Endothelial cell of umbilical vein (primary cell): ENCODE data around the gene RAP1GDS1. TPM values are rescaled to one million over a fixed set of nuclear protein-coding genes. Genes with fewer than 3 reads are reported as not detected.

ENCODE experiments used
- BruUV-seq: library from RNA; stranded (reverse); fragments of 400-500 nt; replicated peaks from 2 replicates; lab custom pipeline; 2021; lab: Mats Ljungman, UMichigan
- CTCF ChIA-PET: fragments of 300-600, 350-600 bp; sonication (Branson Sonifier 250); formaldehyde crosslinking; loops from one replicate; lab custom pipeline; 2021; ENCODE audit warnings: antibody characterized with exemption, inconsistent platforms; lab: Charles Lee
- POLR2A ChIA-PET: fragments of 300-600, 350-600 bp; sonication (Branson Sonifier 250); formaldehyde crosslinking; loops from one replicate; lab custom pipeline; 2021; ENCODE audit warnings: antibody characterized with exemption, inconsistent platforms; lab: Charles Lee
- DNase-seq: peaks from one replicate; pipeline ENCODE4 v3.0.0-alpha.2; 2011; ENCODE audit warnings: low read depth, low spot score
- FAIRE-seq: peaks from 2 replicates; lab custom pipeline; 2011; peaks lifted over from hg19 to GRCh38; lab: Jason Lieb, UNC
- H2AFZ ChIP-seq: 2 replicates; pipeline ENCODE4 v1.6.0; 2012; ENCODE audit warnings: low read depth, low read length, control low read depth, inconsistent platforms
- H3K27ac ChIP-seq: 2 replicates; pipeline ENCODE4 v1.5.1; 2011; ENCODE audit warnings: low read depth, mild to moderate bottlenecking, control low read depth, low read length, moderate library complexity; ENCODE audit not compliant: insufficient read depth
- H3K27me3 ChIP-seq, 2 experiments: 2 replicates each; pipeline versions ENCODE4 v1.6.0 to v1.6.1; 2011; ENCODE audit warnings: low read length in 2 of 2, mixed read lengths in 1 of 2; ENCODE audit not compliant: control insufficient read depth in 2 of 2, insufficient read depth in 2 of 2
- H3K36me3 ChIP-seq, 2 experiments: 2 replicates in 1 of 2; 3 replicates in 1 of 2; pipeline ENCODE4 v1.5.1; 2011; ENCODE audit warnings: low read length in 2 of 2, mild to moderate bottlenecking in 1 of 2, moderate library complexity in 1 of 2; ENCODE audit not compliant: control insufficient read depth in 2 of 2, insufficient read depth in 2 of 2; ENCODE audit errors: extremely low read depth in 1 of 2
- H3K4me1 ChIP-seq: 3 replicates; pipeline ENCODE4 v1.5.1; 2011; ENCODE audit warnings: mild to moderate bottlenecking, low read length; ENCODE audit not compliant: control insufficient read depth, insufficient read depth; ENCODE audit errors: extremely low read depth
- H3K4me2 ChIP-seq: 2 replicates; pipeline ENCODE4 v1.6.1; 2011; ENCODE audit warnings: low read length, control low read depth, mixed read lengths; ENCODE audit not compliant: insufficient read depth
- H3K4me3 ChIP-seq, 3 experiments: fragments of 200-600 bp in 1 of 3; sonication (generic), shearing (Covaris generic) in 1 of 3; replicated peaks in 1 of 3; 2 replicates each; pipeline ENCODE4 v1.5.1; 2011 to 2016; ENCODE audit warnings: control low read depth in 3 of 3, low read length in 3 of 3, mild to moderate bottlenecking in 2 of 3, inconsistent platforms in 1 of 3, low read depth in 1 of 3, moderate library complexity in 1 of 3; ENCODE audit not compliant: insufficient read depth in 1 of 3
- H3K79me2 ChIP-seq: 2 replicates; pipeline ENCODE4 v1.6.0; 2012; ENCODE audit warnings: low read length, inconsistent platforms; ENCODE audit not compliant: control insufficient read depth, insufficient read depth
- H3K9ac ChIP-seq: replicated peaks from 2 replicates; pipeline ENCODE3; 2011; ENCODE audit warnings: low read length, control low read depth; ENCODE audit not compliant: insufficient read depth; ENCODE audit errors: extremely low read depth
- H3K9me1 ChIP-seq: replicated peaks from 3 replicates; pipeline ENCODE4 v1.6.0; 2011; ENCODE audit warnings: mild to moderate bottlenecking, low read length; ENCODE audit not compliant: control insufficient read depth, insufficient read depth; ENCODE audit errors: extremely low read depth
- H3K9me3 ChIP-seq: replicated peaks from 2 replicates; pipeline ENCODE4 v1.5.1; 2012; ENCODE audit warnings: low read length, inconsistent platforms; ENCODE audit not compliant: control insufficient read depth, insufficient read depth
- H4K20me1 ChIP-seq: replicated peaks from 2 replicates; pipeline ENCODE3; 2011; ENCODE audit warnings: mild to moderate bottlenecking, low read length; ENCODE audit not compliant: control insufficient read depth, insufficient read depth; ENCODE audit errors: extremely low read depth
- EZH2 ChIP-seq: IDR thresholded peaks from 2 replicates; pipeline ENCODE4 v1.6.1; 2012; ENCODE audit warnings: borderline replicate concordance, low read depth, mild to moderate bottlenecking, moderate library complexity, low read length, inconsistent platforms; ENCODE audit not compliant: severe bottlenecking
- FOS ChIP-seq: IDR thresholded peaks from 2 replicates; pipeline ENCODE4 v1.6.1; 2011; ENCODE audit warnings: mild to moderate bottlenecking, low read length, moderate library complexity, borderline replicate concordance; ENCODE audit not compliant: insufficient read depth
- GATA2 ChIP-seq: IDR thresholded peaks from 2 replicates; pipeline ENCODE4 v1.7.0; 2011; ENCODE audit warnings: low read depth, mild to moderate bottlenecking, moderate library complexity, mixed read lengths, low read length; ENCODE audit not compliant: insufficient read length, insufficient read depth
- JUN ChIP-seq: IDR thresholded peaks from 2 replicates; pipeline ENCODE4 v1.6.1; 2011; ENCODE audit warnings: borderline replicate concordance, low read depth; ENCODE audit not compliant: insufficient read length, insufficient read depth
- MYC ChIP-seq: IDR thresholded peaks from one replicate; pipeline ENCODE4 v1.6.1; 2011; ENCODE audit warnings: mild to moderate bottlenecking, low read depth, low read length
- POLR2A ChIP-seq: IDR thresholded peaks from 2 replicates; pipeline ENCODE4 v1.6.1; 2012; ENCODE audit warnings: low read depth, mild to moderate bottlenecking, control low read depth, low read length
- POLR2AphosphoS5 ChIP-seq: IDR thresholded peaks from 2 replicates; pipeline ENCODE4 v1.6.1; 2012; ENCODE audit warnings: low read depth, mild to moderate bottlenecking, control low read depth, low read length, moderate library complexity; ENCODE audit not compliant: insufficient read depth
- dilution Hi-C: fragments of 300-500 bp; cut with MboI; formaldehyde crosslinking; loops from one replicate; pipeline ENCODE4 v1.15.0; 2019; ENCODE audit warnings: low sequenced_read_pairs; ENCODE audit not compliant: extremely low pct_ligation_motif_present
- intact Hi-C: fragments of 100-400 bp; cut with micrococcal nuclease; formaldehyde crosslinking; loops from one replicate; pipeline ENCODE4 v1.10.0; 2022
- polyA plus RNA-seq, 4 experiments: library from polyadenylated mRNA; depleted of rRNA in 3 of 4; stranded (reverse) in 3 of 4; unstranded in 1 of 4; fragments of >200 nt; gene quantifications; 2 replicates each; pipeline versions ENCODE4 v1.2.1 to v1.2.3, GENCODE V29; 2011 to 2012; ENCODE audit warnings: missing spikeins in 1 of 4
- total RNA-seq: library from RNA; stranded (reverse); gene quantifications from 2 replicates; pipeline ENCODE4 v1.2.3, GENCODE V29; 2021
- TF ChIP-seq, protein P1 (sequence below): IDR thresholded peaks from 2 replicates; pipeline ENCODE4 v1.6.1; 2011; ENCODE audit not compliant: insufficient read depth, insufficient read length
- TF ChIP-seq, protein P2 (sequence below), 2 donors: IDR thresholded peaks; 1 replicate in 1 of 2; 2 replicates in 1 of 2; pipeline ENCODE4 v1.5.1; 2011; ENCODE audit warnings: low read length in 2 of 2, mild to moderate bottlenecking in 2 of 2, moderate library complexity in 2 of 2, control low read depth in 1 of 2, inconsistent platforms in 1 of 2, low read depth in 1 of 2; ENCODE audit not compliant: insufficient read depth in 1 of 2; ENCODE audit errors: extremely low read depth in 1 of 2

The RAP1GDS1 gene
- total and polyA plus RNA-seq, 2 donors (not counting 3 experiments of a cell fraction or from before 2014, with no cell fraction given), result 17.6 to 52.8 TPM

DNA sequence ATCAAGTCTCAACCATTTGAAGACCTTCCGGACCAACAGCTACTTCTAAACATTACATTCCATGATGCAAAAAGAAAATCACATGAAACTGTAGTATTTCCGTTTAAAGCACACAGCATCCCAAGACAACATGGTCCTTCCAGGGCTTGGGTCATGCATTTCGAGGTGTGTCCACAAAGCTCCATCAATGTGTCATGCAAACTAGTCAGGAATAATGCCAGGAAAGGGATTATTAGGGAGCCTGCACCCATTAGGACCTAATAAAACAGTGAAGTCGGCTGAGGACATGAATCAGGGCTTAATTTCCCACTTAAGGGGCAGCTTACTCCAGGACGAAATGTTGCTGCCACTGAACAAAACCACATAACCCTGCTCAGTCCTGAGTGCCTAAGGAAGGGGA is 219.4 kb downstream of the RAP1GDS1 start:
- no peaks in the 10 kb centered on the region for H3K9me3 ChIP-seq
- no peaks in the 10 kb centered on the region for H4K20me1 ChIP-seq
- H2AFZ ChIP-seq, result no peak overlapping the region
- H3K27me3 ChIP-seq, result no peaks in the 10 kb centered on the region
- H3K36me3 ChIP-seq, result peaks cover 0 to 13% of the 10 kb centered on the region in 2 experiments
- H3K9me1 ChIP-seq, result no peaks in the 10 kb centered on the region
- no peak for FAIRE-seq
- no peak overlapping the region for H3K9ac ChIP-seq
- no peak overlapping the region for H3K4me2 ChIP-seq
- no peaks in the 10 kb centered on the region for H3K79me2 ChIP-seq
- DNase-seq, result no peak
- TF ChIP-seq POLR2AphosphoS5 (no peak), EZH2 (no peak), GATA2 (no peak), POLR2A (no peak), FOS (no peak)
- TF ChIP-seq, protein P1, sequence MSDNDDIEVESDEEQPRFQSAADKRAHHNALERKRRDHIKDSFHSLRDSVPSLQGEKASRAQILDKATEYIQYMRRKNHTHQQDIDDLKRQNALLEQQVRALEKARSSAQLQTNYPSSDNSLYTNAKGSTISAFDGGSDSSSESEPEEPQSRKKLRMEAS, result no peak
- H3K4me3 ChIP-seq, result no peak overlapping the region
- BruUV-seq, result no TSS peak
- no peak overlapping the region for H3K27ac ChIP-seq
- CTCF ChIA-PET, result interaction anchor here (1.3 kb wide), 1 partner anchor 13 kb away, joined by 4 read pairs; no protein-coding TSS in a partner anchor
- dilution Hi-C loops (no loop called here), intact Hi-C loops (loop anchor here (5.0 kb wide), 2 partner anchors 42 to 147 kb away; no protein-coding TSS in a partner anchor)
- H3K4me1 ChIP-seq, result peaks cover 22% of the 10 kb centered on the region
- POLR2A ChIA-PET, result no interaction called here

DNA sequence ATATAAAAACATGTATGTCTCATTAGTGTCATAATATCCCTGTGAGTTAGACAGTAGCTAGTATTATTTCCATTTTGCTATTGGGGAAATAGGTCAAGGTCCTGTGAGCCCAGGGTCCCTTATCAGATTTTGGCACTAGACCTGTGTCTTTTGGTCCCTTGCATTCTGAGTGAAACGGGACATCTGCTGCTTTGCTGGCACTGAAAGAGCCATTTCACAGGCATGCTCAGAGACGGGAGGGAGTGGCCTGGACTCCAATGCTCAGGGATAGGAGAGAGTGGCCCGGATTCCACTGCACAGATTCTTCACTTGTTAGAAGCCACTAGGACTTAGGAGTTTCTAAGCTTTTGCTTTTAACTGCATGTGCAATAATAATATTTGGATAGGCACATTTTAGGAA is 220.0 kb downstream of the RAP1GDS1 start:
- H3K4me1 ChIP-seq, result peaks cover 22% of the 10 kb centered on the region
- H3K27ac ChIP-seq, result no peak overlapping the region
- ChIA-PET CTCF (interaction anchor here (1.3 kb wide), 1 partner anchor 14 kb away, joined by 4 read pairs; no protein-coding TSS in a partner anchor), POLR2A (no interaction called here)
- no peak overlapping the region for H2AFZ ChIP-seq
- H3K9me1 ChIP-seq, result no peaks in the 10 kb centered on the region
- no peak overlapping the region for H3K4me3 ChIP-seq
- H3K9ac ChIP-seq, result no peak overlapping the region
- no peaks in the 10 kb centered on the region for H4K20me1 ChIP-seq
- H3K79me2 ChIP-seq, result no peaks in the 10 kb centered on the region
- peaks cover 0 to 10% of the 10 kb centered on the region in 2 experiments for H3K36me3 ChIP-seq
- H3K9me3 ChIP-seq, result no peaks in the 10 kb centered on the region
- FAIRE-seq (no peak), DNase-seq (no peak)
- intact Hi-C loops (loop anchor here (5.0 kb wide), 2 partner anchors 41 to 146 kb away; no protein-coding TSS in a partner anchor), dilution Hi-C loops (no loop called here)
- BruUV-seq, result no TSS peak
- no peak for TF ChIP-seq MYC
- TF ChIP-seq, protein P2, sequence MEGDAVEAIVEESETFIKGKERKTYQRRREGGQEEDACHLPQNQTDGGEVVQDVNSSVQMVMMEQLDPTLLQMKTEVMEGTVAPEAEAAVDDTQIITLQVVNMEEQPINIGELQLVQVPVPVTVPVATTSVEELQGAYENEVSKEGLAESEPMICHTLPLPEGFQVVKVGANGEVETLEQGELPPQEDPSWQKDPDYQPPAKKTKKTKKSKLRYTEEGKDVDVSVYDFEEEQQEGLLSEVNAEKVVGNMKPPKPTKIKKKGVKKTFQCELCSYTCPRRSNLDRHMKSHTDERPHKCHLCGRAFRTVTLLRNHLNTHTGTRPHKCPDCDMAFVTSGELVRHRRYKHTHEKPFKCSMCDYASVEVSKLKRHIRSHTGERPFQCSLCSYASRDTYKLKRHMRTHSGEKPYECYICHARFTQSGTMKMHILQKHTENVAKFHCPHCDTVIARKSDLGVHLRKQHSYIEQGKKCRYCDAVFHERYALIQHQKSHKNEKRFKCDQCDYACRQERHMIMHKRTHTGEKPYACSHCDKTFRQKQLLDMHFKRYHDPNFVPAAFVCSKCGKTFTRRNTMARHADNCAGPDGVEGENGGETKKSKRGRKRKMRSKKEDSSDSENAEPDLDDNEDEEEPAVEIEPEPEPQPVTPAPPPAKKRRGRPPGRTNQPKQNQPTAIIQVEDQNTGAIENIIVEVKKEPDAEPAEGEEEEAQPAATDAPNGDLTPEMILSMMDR (IDR thresholded peaks at IDR 0.05; ENCODE audit: extremely low read depth in 1 of 2, insufficient read depth in 1 of 2, low read depth in 1 of 2, low read length in 2 of 2), result no peak
- TF ChIP-seq JUN, result no peak
- no peak for TF ChIP-seq FOS
- no peak for TF ChIP-seq GATA2
- no peak for TF ChIP-seq POLR2A
- no peak for TF ChIP-seq POLR2AphosphoS5
- TF ChIP-seq, protein P1, result no peak
- no peaks in the 10 kb centered on the region for H3K27me3 ChIP-seq
- H3K4me2 ChIP-seq, result no peak overlapping the region
